Endothelial cell of umbilical vein (primary cell): ENCODE data around the gene HIRA. TPM values are rescaled to one million over a fixed set of nuclear protein-coding genes. Genes with fewer than 3 reads are reported as not detected.

Experiments used
- BruUV-seq: library from RNA; stranded (reverse); fragments of 400-500 nt; replicated peaks from 2 replicates; lab custom pipeline; 2021; lab: Mats Ljungman, UMichigan
- CTCF ChIA-PET: fragments of 300-600, 350-600 bp; sonication (Branson Sonifier 250); formaldehyde crosslinking; loops from one replicate; lab custom pipeline; 2021; ENCODE audit warnings: antibody characterized with exemption, inconsistent platforms; lab: Charles Lee
- POLR2A ChIA-PET: fragments of 300-600, 350-600 bp; sonication (Branson Sonifier 250); formaldehyde crosslinking; loops from one replicate; lab custom pipeline; 2021; ENCODE audit warnings: antibody characterized with exemption, inconsistent platforms; lab: Charles Lee
- DNase-seq: peaks from one replicate; pipeline ENCODE4 v3.0.0-alpha.2; 2011; ENCODE audit warnings: low read depth, low spot score
- FAIRE-seq: peaks from 2 replicates; lab custom pipeline; 2011; peaks lifted over from hg19 to GRCh38; lab: Jason Lieb, UNC
- H2AFZ ChIP-seq: 2 replicates; pipeline ENCODE4 v1.6.0; 2012; ENCODE audit warnings: low read depth, low read length, control low read depth, inconsistent platforms
- H3K27ac ChIP-seq: 2 replicates; pipeline ENCODE4 v1.5.1; 2011; ENCODE audit warnings: low read depth, mild to moderate bottlenecking, control low read depth, low read length, moderate library complexity; ENCODE audit not compliant: insufficient read depth
- H3K27me3 ChIP-seq, 2 experiments: 2 replicates each; pipeline versions ENCODE4 v1.6.0 to v1.6.1; 2011; ENCODE audit warnings: low read length in 2 of 2, mixed read lengths in 1 of 2; ENCODE audit not compliant: control insufficient read depth in 2 of 2, insufficient read depth in 2 of 2
- H3K36me3 ChIP-seq, 2 experiments: 2 replicates in 1 of 2; 3 replicates in 1 of 2; pipeline ENCODE4 v1.5.1; 2011; ENCODE audit warnings: low read length in 2 of 2, mild to moderate bottlenecking in 1 of 2, moderate library complexity in 1 of 2; ENCODE audit not compliant: control insufficient read depth in 2 of 2, insufficient read depth in 2 of 2; ENCODE audit errors: extremely low read depth in 1 of 2
- H3K4me1 ChIP-seq: 3 replicates; pipeline ENCODE4 v1.5.1; 2011; ENCODE audit warnings: mild to moderate bottlenecking, low read length; ENCODE audit not compliant: control insufficient read depth, insufficient read depth; ENCODE audit errors: extremely low read depth
- H3K4me2 ChIP-seq: 2 replicates; pipeline ENCODE4 v1.6.1; 2011; ENCODE audit warnings: low read length, control low read depth, mixed read lengths; ENCODE audit not compliant: insufficient read depth
- H3K4me3 ChIP-seq, 3 experiments: fragments of 200-600 bp in 1 of 3; sonication (generic), shearing (Covaris generic) in 1 of 3; replicated peaks in 1 of 3; 2 replicates each; pipeline ENCODE4 v1.5.1; 2011 to 2016; ENCODE audit warnings: control low read depth in 3 of 3, low read length in 3 of 3, mild to moderate bottlenecking in 2 of 3, inconsistent platforms in 1 of 3, low read depth in 1 of 3, moderate library complexity in 1 of 3; ENCODE audit not compliant: insufficient read depth in 1 of 3
- H3K79me2 ChIP-seq: 2 replicates; pipeline ENCODE4 v1.6.0; 2012; ENCODE audit warnings: low read length, inconsistent platforms; ENCODE audit not compliant: control insufficient read depth, insufficient read depth
- H3K9ac ChIP-seq: replicated peaks from 2 replicates; pipeline ENCODE3; 2011; ENCODE audit warnings: low read length, control low read depth; ENCODE audit not compliant: insufficient read depth; ENCODE audit errors: extremely low read depth
- H3K9me1 ChIP-seq: replicated peaks from 3 replicates; pipeline ENCODE4 v1.6.0; 2011; ENCODE audit warnings: mild to moderate bottlenecking, low read length; ENCODE audit not compliant: control insufficient read depth, insufficient read depth; ENCODE audit errors: extremely low read depth
- H3K9me3 ChIP-seq: replicated peaks from 2 replicates; pipeline ENCODE4 v1.5.1; 2012; ENCODE audit warnings: low read length, inconsistent platforms; ENCODE audit not compliant: control insufficient read depth, insufficient read depth
- H4K20me1 ChIP-seq: replicated peaks from 2 replicates; pipeline ENCODE3; 2011; ENCODE audit warnings: mild to moderate bottlenecking, low read length; ENCODE audit not compliant: control insufficient read depth, insufficient read depth; ENCODE audit errors: extremely low read depth
- EZH2 ChIP-seq: IDR thresholded peaks from 2 replicates; pipeline ENCODE4 v1.6.1; 2012; ENCODE audit warnings: borderline replicate concordance, low read depth, mild to moderate bottlenecking, moderate library complexity, low read length, inconsistent platforms; ENCODE audit not compliant: severe bottlenecking
- FOS ChIP-seq: IDR thresholded peaks from 2 replicates; pipeline ENCODE4 v1.6.1; 2011; ENCODE audit warnings: mild to moderate bottlenecking, low read length, moderate library complexity, borderline replicate concordance; ENCODE audit not compliant: insufficient read depth
- GATA2 ChIP-seq: IDR thresholded peaks from 2 replicates; pipeline ENCODE4 v1.7.0; 2011; ENCODE audit warnings: low read depth, mild to moderate bottlenecking, moderate library complexity, mixed read lengths, low read length; ENCODE audit not compliant: insufficient read length, insufficient read depth
- JUN ChIP-seq: IDR thresholded peaks from 2 replicates; pipeline ENCODE4 v1.6.1; 2011; ENCODE audit warnings: borderline replicate concordance, low read depth; ENCODE audit not compliant: insufficient read length, insufficient read depth
- MYC ChIP-seq: IDR thresholded peaks from one replicate; pipeline ENCODE4 v1.6.1; 2011; ENCODE audit warnings: mild to moderate bottlenecking, low read depth, low read length
- POLR2A ChIP-seq: IDR thresholded peaks from 2 replicates; pipeline ENCODE4 v1.6.1; 2012; ENCODE audit warnings: low read depth, mild to moderate bottlenecking, control low read depth, low read length
- dilution Hi-C: fragments of 300-500 bp; cut with MboI; formaldehyde crosslinking; loops from one replicate; pipeline ENCODE4 v1.15.0; 2019; ENCODE audit warnings: low sequenced_read_pairs; ENCODE audit not compliant: extremely low pct_ligation_motif_present
- intact Hi-C: fragments of 100-400 bp; cut with micrococcal nuclease; formaldehyde crosslinking; loops from one replicate; pipeline ENCODE4 v1.10.0; 2022
- polyA plus RNA-seq, 4 experiments: library from polyadenylated mRNA; depleted of rRNA in 3 of 4; stranded (reverse) in 3 of 4; unstranded in 1 of 4; fragments of >200 nt; gene quantifications; 2 replicates each; pipeline versions ENCODE4 v1.2.1 to v1.2.3, GENCODE V29; 2011 to 2012; ENCODE audit warnings: missing spikeins in 1 of 4
- total RNA-seq: library from RNA; stranded (reverse); gene quantifications from 2 replicates; pipeline ENCODE4 v1.2.3, GENCODE V29; 2021
- TF ChIP-seq, protein P1 (sequence below), 2 donors: IDR thresholded peaks; 1 replicate in 1 of 2; 2 replicates in 1 of 2; pipeline ENCODE4 v1.5.1; 2011; ENCODE audit warnings: low read length in 2 of 2, mild to moderate bottlenecking in 2 of 2, moderate library complexity in 2 of 2, control low read depth in 1 of 2, inconsistent platforms in 1 of 2, low read depth in 1 of 2; ENCODE audit not compliant: insufficient read depth in 1 of 2; ENCODE audit errors: extremely low read depth in 1 of 2
- TF ChIP-seq, protein P2 (sequence below): IDR thresholded peaks from 2 replicates; pipeline ENCODE4 v1.6.1; 2011; ENCODE audit not compliant: insufficient read depth, insufficient read length

Gene HIRA
- total and polyA plus RNA-seq, 2 donors (not counting 3 experiments of a cell fraction or from before 2014, with no cell fraction given) = 17.3 to 27.7 TPM

- dilution Hi-C loops (no loop called here), intact Hi-C loops (loop anchor here (10.0 kb wide), 1 partner anchor 344 kb away; no protein-coding TSS in a partner anchor)
- peak overlapping the region; percentile 78 to 89 (median 85) for H3K4me3 ChIP-seq
- DNase-seq (no peak), FAIRE-seq (no peak)
- H3K9ac ChIP-seq = peak overlapping the region; percentile 65
- no peaks in the 10 kb centered on the region for H3K9me3 ChIP-seq
- POLR2A ChIA-PET = no interaction called here
- peaks cover 2 to 5% of the 10 kb centered on the region in 2 experiments for H3K27me3 ChIP-seq
- H4K20me1 ChIP-seq = no peaks in the 10 kb centered on the region
- no peak for TF ChIP-seq GATA2
- TF ChIP-seq MYC = no peak
- no peak for TF ChIP-seq POLR2A
- TF ChIP-seq FOS = no peak
- TF ChIP-seq EZH2 = no peak
- H2AFZ ChIP-seq = peak overlapping the region; percentile 72
- H3K4me2 ChIP-seq = peak overlapping the region; percentile 98
- H3K36me3 ChIP-seq = no peaks in the 10 kb centered on the region
- peaks cover 11% of the 10 kb centered on the region for H3K4me1 ChIP-seq
- H3K79me2 ChIP-seq = no peaks in the 10 kb centered on the region
- CTCF ChIA-PET = interaction anchor here (2.6 kb wide), 1 partner anchor 111 kb away, joined by 14 read pairs; the partner anchor contains the start of gene SLC25A1
- no peak overlapping the region for H3K27ac ChIP-seq
- BruUV-seq = TSS peak; percentile 20
- no peaks in the 10 kb centered on the region for H3K9me1 ChIP-seq
Observed at GRCh38 chr22:19290400-19291217, 140.9 kb downstream of the HIRA start.

GRCh38 chr22:19289475-19290161, 141.9 kb downstream of the HIRA start:
- no peak overlapping the region for H3K4me3 ChIP-seq
- H3K79me2 ChIP-seq = no peaks in the 10 kb centered on the region
- ChIA-PET POLR2A (no interaction called here), CTCF (no interaction called here)
- H3K9me1 ChIP-seq = no peaks in the 10 kb centered on the region
- dilution Hi-C loops = no loop called here
- intact Hi-C loops = loop anchor here (10.0 kb wide), 1 partner anchor 345 kb away; no protein-coding TSS in a partner anchor
- no peak for DNase-seq
- FAIRE-seq = no peak
- no peaks in the 10 kb centered on the region for H3K36me3 ChIP-seq
- H3K27ac ChIP-seq = no peak overlapping the region
- H2AFZ ChIP-seq = no peak overlapping the region
- H3K4me1 ChIP-seq = peaks cover 11% of the 10 kb centered on the region
- TF ChIP-seq POLR2A (no peak), EZH2 (no peak), MYC (no peak), GATA2 (no peak), FOS (no peak), JUN (no peak)
- TF ChIP-seq, protein P1, sequence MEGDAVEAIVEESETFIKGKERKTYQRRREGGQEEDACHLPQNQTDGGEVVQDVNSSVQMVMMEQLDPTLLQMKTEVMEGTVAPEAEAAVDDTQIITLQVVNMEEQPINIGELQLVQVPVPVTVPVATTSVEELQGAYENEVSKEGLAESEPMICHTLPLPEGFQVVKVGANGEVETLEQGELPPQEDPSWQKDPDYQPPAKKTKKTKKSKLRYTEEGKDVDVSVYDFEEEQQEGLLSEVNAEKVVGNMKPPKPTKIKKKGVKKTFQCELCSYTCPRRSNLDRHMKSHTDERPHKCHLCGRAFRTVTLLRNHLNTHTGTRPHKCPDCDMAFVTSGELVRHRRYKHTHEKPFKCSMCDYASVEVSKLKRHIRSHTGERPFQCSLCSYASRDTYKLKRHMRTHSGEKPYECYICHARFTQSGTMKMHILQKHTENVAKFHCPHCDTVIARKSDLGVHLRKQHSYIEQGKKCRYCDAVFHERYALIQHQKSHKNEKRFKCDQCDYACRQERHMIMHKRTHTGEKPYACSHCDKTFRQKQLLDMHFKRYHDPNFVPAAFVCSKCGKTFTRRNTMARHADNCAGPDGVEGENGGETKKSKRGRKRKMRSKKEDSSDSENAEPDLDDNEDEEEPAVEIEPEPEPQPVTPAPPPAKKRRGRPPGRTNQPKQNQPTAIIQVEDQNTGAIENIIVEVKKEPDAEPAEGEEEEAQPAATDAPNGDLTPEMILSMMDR (IDR thresholded peaks at IDR 0.05; ENCODE audit: extremely low read depth in 1 of 2, insufficient read depth in 1 of 2, low read depth in 1 of 2, low read length in 2 of 2) = no peak
- TF ChIP-seq, protein P2, sequence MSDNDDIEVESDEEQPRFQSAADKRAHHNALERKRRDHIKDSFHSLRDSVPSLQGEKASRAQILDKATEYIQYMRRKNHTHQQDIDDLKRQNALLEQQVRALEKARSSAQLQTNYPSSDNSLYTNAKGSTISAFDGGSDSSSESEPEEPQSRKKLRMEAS = no peak
- H3K9ac ChIP-seq = no peak overlapping the region
- no peak overlapping the region for H3K4me2 ChIP-seq
- BruUV-seq = no TSS peak
- H3K9me3 ChIP-seq = no peaks in the 10 kb centered on the region
- H3K27me3 ChIP-seq = peaks cover 0 to 2% of the 10 kb centered on the region in 2 experiments
- H4K20me1 ChIP-seq = no peaks in the 10 kb centered on the region
